ENCODE data around the gene FAM32A.

The FAM32A gene

DNA sequence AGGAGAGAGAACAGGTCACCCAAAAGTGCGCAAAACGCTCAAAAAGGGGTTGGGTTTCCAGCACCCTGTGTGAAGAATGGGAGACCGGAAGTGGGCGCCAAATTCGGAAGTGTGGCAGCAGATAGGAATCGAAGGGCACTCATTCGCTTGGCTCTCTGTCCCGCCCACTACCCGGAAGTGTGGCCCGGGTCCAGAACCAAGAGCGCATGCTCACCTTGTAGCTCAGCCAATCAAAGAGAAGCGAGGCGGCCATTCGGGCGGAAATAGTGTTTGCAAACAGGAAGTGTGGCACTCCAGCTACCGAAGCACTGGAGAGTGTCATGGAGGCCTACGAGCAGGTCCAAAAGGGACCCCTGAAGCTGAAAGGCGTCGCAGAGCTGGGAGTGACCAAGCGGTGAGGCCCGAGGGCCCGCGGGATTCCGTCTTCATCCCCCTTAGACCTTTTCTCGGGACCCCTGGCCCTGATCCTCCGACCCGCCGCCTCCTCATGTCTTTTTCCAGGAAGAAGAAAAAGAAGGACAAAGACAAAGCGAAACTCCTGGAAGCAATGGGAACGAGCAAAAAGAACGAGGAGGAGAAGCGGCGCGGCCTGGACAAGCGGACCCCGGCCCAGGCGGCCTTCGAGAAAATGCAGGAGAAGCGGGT, at the start of gene FAM32A:
FAM32A (plus strand) TSS at position 288 of the 645 bp plus-strand sequence; CDS start at position 321, 33 bp downstream.
- DNase-seq, result peak; percentile 98

DNA sequence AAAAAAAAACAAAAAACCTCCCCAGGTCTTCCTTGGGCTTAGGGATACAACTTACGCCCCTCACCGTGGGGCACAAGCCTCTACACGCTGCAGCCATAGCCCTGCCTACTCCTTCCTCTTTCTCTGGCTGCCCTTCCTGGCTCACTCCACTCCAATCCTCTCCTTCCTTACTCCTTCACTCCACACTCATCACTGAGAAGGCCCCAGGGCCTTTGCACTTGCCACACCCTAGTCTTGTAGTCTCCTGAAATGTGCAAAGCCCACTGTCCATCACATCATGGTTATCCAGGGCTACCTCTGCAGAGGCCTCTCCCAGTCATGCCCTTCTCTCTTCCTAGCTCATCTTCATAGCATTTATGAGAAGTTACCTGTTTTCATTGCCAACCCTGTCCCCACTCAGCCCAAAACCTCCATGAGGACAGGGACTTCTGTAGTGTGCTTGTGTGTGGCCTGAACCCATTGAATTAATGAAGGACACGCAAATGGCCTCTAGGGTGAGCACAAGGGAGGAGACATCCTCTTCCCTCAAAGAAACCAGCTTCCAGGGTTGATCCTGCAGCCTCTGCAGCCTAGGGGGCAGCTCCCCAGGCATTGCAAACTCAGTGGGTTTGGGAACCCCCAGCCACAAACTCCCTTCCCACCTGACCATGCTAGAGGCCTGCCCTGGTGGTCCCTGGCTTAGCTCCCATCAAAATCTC, 49.6 kb upstream of the FAM32A start:
- DNase-seq, result no peak

DNA sequence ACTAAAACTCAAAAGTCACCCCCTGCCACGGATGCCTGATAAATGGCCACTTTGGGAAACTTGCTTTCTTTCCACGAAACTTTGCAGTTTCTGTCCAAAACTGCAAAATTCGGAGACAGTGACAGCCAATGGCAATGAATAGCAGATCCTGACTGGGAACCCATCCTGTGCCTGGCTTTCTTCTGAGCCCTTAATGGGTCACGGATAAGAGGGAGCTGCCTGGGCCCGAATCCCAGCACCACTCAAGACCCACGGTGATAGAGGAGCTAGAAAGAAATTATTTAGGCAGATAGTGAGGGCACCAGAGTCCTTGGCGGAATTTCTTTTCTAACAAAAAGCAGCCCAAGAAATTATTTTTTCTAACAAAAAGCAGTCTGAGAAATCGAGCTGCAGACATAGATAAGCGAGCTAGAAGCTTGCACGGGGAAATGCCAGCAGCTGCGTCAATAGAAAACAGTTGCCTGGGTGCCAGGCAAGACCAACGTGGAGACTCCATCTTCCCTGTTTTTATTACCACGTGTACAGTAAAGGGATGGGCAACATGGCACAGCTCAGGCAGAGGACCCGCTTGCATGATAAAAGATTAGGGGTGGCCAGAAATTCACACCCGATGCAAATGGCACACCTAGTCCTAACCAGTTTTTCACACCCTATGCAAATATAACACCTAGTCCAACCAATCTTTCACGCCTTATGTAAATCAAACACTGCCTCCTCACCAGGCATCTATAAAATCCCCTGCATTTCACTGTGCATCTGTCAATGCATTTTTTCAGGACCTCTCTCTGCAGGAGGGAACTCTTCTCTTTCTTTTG, 48.8 kb upstream of the FAM32A start:
- DNase-seq, result no peak

DNA sequence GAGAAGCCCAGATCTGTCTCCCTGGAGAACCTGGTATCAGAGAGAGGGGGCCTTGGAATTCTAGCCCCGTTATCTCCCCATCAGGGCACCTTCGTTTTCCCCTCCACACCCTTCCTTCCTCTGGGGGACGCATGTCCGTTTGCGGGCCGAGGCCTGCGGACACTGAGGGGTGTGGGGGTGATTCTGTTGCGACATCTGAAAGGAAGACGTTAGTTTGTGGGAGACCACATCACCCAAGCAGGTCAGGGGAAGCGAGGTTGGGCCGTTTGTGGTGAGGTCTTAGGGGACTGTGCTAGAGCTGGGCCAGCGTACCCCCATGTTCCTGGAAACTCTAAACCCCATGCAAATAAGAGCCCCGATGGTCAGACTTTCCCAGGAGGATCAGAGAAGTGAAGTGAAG, 45.5 kb upstream of the FAM32A start:
- no peak for DNase-seq

DNA sequence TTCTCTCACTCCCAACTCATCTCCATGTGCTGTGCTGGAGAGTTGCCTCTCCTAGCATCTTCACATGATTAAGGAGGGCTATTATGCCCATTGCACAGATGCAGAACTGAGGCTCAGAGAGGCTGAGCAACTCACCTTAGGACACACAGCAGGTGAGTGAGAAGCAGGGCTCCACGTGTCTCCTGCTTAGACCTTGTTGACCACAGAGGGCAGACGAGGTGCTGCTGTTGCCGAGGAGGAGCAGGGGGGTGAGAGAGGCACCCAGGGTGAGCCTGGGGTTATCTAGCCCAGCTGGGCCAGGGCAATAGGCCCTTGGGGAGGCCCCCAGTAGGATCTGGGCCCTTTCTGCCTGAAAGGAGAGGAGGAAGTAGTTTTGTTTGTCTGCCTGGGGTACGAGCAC, 44.2 kb upstream of the FAM32A start:
- DNase-seq, result no peak

DNA sequence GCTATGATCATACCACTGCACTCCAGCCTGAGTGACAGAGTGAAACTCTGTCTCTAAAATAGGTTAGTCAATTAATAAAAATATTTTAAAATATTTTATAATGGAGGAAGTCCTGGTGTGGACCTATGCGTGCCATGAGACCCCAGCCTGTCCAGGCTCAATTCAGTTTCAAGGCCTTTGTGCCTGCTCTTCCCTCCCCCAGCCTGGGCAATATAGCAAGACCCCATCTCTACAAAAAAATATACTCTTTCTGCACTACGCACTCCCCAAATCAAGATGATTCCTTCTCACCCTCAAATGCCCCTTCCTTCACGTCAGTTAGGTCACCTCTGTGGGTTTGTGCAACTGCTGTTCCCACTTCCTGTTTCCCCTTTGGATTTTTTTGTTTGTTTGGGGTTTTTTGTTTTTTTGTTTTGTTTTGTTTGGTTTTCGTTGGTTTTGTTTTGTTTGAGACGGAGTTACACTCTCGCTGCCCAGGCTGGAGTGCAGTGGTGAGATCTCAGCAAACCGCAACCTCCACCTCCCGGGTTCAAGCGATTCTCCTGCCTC, 43.1 kb upstream of the FAM32A start:
- no peak for DNase-seq

DNA sequence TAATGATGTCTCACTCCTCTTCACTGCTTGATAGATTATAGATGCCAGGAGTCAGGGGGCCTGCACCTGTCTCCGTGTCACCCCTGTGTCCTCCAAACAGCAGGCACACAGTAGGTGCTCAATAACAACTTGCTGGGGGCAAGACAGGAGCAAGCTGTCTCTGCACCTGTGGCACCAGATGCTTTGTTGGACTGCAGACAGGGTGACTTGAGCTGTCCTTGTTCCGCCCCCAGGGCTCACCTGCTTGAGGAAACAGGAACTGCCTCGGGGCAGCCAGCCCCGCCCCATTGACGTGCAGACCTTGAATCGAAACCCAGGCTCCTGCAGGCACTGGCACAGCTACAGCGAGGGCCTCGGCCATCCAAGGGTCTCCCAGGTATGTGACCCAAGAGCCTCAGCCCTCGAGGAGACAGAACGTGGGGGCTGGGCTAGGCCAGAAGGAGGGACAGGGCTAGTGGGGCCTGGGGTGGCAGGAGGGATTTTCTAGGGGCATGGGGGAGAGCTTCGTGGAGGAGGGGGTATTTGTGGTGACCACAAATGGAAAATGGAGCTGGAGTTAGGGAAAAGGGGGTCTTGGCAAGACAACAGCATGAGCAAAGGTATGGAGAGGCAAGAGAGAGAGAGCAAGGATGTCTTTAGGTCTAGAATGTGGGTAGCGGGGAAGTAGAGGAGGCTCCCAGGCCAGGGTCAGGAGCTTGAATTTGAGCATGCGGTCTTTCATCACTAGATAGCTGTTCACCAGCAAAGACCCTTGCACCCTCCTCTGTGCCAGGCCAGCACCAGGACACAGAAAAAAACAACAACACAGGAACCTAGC, 41.6 kb upstream of the FAM32A start, which contains the start of gene HSH2D:
HSH2D (plus strand) TSS at position 287 of the 817 bp plus-strand sequence. CDS start 5,066 bp downstream, outside the sequence.
- peak; percentile 85 for DNase-seq

DNA sequence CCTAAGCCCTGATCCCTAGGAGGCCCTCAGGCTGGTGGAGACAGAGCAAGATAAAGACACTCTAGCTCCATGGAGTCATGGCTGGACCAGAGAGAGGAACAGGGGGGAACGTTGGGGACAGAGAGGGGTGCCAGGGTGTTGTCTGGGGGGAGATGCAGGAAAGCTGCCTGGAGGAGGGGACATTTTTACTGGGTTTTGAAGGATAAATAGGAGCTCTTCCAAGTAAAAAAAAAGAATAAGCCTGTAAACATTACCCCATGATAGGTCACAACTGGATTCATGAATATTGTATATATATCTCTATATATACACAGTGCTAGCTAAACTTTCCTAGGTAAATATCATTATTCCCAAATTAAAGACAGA, 41.0 kb upstream of the FAM32A start:
- no peak for DNase-seq

DNA sequence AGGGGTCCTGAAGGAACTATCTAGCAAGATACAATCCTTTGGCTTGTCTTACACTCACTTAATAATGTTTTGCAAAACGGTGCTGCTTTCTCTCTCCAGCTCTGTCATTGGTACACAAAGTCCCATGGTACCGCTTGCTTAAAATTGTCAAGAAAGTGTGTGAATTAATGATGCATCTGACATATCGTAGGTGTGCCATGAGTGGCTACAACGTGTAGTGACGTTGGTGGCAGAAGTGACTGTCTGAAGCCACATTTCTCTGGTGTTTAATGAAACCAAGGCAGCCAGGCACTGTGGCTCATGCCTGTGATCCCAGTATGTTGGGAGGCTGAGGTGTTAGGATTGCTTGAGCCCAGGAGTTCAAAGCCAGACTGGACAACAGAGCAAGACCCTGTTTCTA, 39.1 kb upstream of the FAM32A start:
- DNase-seq, result no peak

DNA sequence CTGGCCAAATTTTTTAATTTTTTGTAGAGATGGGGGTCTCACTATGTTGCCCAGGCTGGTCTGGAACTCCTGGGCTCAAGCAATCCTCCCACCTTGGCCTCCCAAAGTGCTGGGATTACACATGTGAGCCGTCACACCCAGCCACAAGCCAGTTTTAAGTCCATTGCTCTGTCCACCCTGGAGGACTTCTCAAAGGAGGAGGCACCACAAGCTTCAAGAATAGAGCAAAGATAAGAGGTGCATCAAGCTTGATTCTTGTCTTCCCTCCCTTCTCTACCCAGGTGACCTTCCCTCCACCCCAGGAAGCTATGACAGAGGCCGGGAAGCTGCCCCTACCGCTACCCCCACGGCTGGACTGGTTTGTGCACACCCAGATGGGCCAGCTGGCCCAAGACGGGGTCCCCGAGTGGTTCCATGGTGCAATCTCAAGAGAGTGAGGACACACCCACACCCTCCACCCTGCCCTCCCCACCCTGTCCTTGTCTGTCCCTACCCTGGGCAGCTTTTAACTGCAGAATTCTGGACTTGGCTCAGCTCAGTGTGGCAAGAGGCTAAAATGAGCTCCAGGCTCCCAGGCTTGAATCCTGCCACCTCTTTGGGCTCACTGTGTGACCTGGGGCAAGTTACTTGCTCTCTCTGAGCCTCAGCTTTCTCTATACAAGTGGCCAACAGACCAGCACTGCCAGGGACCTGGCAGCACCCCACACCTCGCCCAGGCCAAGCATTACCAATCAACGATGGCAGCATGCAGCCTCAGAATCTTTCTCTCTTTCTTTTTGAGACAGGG, 36.6 kb upstream of the FAM32A start:
- no peak for DNase-seq

DNA sequence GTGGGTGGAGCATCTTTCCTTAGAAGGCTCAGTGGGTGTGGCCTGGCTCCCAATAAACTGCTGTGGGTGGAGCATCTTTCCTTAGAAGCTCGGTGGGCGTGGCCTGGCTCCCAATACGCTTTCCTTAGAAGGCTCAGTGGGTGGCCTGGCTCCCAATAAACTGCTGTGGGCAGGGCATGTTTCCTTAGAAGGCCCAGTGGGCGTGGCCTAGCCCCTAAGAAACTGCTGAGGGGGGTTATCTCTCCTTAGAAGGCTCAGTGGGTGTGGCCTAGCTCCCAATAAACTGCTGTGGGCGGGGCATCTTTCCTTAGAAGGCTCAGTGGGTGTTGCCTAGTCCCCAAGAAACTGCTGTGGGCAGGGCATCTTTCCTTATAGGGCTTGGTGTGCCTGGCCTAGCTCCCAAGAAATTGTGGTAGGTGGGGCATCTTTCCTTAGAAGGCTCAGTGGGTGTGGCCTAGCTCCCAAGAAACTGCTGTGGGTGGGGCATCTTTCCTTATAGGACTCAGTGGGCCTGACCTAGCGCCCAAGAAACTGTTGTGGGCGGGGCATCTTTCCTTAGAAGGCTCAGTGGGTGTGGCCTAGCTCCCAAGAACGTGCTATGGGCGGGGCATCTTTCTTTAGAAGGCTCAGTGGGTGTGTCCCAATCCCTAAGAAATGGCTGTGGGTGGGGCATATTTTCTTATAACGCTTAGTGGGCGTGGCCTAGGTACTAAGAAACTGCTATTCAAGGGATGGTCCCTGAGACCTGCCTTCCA, 31.5 kb upstream of the FAM32A start:
- DNase-seq, result no peak

DNA sequence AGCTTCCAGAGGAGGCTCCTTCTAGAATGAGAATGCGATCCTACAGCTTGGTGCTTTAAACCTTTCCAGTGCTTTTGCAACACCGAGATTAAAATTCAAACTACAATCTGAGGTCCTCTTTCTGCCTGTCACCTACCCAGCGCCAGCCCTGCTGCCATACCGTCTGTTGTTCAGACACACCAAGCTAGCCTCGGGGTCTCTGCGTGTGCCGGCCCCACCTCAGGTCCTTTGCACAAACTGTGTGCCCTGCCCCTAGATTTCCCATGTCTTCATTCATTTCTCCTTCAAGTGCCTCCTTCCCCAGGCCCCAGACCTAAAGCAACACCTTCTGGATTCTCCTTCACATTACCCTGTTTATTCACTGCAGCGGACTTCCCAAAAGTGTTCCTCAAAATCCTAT, 30.7 kb upstream of the FAM32A start:
- no peak for DNase-seq

DNA sequence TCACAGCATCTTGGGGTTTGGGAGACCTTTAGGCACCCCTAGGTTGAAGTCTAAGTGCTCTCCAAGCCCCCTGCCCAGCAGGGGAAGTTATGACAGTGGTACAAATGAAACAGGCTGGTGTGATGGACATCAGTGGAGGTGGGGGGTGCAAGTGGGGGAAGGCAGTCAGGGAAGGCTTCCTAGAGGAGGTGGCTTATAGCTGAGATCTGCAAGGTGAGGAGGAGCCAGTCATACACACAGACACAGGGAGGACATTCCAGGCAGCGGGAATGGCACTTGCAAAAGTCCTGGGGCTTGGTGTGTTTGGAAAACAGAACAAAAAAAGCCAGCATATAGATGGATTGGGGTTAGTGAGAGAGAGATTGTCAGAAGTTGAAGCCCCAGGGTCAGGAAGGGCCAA, 30.1 kb upstream of the FAM32A start:
- no peak for DNase-seq

DNA sequence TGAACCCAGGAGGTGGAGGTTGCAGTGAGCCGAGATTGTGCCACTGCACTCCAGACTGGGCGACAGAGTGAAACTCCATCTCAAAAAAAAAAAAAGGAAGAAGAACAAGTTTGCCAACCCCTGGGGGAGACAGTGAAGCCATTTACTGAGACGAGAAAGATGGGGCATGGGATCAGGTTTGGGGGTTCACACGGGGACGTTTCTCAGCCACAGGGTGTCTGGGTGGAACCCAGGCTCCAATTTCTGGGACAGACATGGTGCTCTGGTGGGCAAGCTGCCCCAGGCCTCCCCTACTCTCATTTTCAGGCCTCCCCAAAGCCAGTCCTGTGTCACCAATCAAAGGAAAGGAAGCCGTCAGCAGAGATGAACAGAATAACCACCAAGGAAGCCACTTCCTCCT, 28.3 kb upstream of the FAM32A start:
- no peak for DNase-seq

DNA sequence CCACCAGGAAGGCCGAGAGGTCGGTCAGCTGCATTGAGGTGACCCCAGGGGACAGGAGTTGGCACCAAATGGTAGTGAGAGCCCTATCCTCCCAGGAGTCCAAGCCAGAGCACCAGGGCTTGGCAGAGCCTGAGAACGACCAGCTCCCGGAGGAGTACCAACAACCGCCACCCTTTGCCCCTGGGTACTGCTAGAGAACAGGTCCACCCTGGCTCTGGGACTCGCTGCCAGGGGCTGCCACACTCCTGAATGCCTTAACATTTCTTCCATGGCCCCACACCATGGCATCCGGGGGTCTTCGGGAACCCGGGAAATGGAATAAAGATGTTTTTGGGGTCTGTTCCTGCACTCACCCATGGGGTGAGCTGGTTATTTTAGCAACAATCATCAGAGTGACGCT, 27.6 kb upstream of the FAM32A start:
- no peak for DNase-seq

DNA sequence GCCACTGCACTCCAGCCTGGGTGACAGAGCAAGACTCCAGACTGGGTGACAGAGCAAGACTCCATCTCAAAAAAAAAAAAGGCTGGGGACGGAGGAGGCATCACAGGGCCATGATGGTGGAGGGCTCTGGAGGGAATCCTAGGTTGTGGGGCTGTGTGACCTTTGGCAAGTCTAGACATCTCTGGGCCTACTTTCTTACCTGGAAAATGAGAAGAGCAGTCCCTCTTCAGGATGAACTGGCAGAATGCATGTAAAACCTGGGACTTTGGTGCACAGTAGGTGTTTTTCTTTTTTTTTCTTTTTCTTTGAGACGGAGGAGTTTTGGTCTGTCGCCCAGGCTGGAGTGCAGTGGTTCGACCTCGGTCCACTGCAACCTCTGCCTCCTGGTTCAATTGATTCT, 25.6 kb upstream of the FAM32A start:
- DNase-seq, result no peak

DNA sequence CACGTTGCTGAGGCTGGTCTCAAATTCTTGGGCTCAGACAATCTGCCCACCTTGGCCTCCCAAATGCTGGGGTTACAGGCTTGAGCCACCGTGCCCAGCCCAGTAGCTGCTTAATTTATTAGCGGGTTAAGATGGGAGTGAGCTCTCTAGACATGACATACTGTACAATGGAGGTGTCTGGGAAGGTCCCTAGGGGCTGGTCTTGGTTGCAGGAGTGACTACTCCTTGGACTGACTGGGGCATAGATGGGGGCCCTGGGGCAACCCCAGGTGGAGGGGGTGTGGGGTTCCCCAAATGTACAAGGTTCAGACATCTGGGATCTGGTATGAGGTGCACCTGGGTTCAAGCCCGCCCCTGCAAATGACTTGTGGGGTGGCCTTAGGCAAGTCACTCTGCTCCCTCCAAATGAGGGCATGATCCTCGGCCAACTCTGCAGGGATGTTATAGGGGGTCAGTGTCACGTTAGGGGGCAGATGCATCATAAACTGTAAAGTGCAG, 24.7 kb upstream of the FAM32A start:
- DNase-seq, result peak; percentile 67

DNA sequence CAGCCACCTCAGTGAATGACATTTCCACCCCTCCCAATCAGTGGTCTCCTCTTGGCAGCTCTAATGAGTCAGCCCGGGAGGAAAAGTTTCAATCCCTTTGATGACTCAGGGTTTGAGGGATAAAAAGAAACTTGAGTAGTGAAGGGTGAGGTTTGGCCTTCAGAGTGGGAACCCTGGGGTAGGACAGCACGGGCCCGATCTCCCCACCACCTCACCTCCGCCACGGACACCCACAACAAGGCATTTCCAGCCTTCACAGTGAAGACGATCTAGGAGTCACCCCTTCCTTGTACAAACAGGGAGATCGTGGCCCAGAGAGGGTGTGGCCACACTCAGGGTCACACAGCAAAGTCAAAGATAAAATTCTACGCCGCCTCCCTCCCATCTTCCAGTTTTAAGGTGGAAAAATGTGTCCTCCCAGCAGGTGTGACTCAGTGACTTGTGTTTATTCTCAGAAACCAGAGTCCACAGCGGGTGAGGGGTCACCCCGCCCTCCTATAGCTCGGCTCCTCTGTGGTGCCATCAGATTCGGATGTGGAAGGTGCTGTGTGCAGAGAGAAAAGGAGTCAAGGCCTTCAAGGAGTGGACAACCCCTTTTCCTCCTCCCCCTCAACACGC, 24.2 kb upstream of the FAM32A start:
- DNase-seq, result peak; percentile 65

DNA sequence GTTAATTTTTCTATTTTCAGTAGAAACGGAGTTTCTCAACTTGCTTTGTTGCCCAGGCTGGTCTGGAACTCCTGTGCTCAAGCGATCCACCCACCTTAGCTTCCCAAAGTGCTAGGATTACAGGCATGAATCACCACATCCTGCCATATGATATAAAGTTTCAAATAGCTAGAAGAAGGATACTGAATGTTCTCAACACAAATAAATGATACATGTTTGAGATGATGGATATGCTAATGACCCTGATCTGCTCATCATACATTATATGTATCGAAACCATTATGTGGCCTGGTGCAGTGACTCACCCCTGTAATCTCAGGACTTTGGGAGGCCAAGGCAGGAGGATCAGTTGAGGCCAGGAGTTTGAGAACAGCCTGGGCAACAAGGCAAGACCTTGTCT, 23.4 kb upstream of the FAM32A start:
- no peak for DNase-seq

DNA sequence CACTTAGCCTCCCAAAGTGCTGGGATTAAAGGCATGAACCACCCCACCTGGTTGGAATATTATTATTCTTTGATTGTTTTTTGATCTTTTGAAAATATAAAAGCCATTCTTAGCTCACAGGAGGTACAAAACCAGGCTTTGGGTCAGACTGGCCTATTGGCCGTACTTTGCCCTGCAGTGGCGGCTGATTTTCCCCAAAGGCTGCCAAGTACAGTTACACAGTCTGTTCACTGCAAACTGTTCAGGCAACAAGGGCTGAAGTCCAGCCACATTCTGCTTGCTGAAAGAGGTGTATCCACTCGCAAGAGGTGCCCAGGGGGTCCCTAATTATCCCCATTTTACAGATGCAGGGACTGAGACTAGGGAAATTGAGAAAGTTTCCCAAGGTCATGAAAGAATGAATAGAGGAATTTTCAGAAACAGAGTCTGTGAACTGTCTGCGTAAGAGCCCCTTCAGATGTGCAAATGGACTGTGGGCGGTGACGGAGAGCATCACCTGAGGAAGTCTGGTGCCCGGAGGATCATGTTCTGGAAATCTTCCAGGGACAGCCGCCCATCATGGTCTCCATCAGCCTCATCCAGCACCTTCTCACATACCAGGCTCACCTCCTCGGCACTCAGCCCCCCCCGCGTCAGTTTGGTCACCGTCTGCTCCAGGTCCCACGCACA, 20.9 kb upstream of the FAM32A start:
- DNase-seq, result no peak

All from activated CD8-positive, alpha-beta memory T cell treated with anti-CD3 and anti-CD28 coated beads for 24 hours (primary cell).